Caki2 (cell line): ENCODE data around the gene DGUOK. TPM values are rescaled to one million over a fixed set of nuclear protein-coding genes. Genes with fewer than 3 reads are reported as not detected.
"Not testable (repeated sequence)": the region's sequence is repeated elsewhere in the genome, so short reads cannot be mapped to it uniquely, and the experiment has no call there.

ENCODE experiments used
- DNase-seq: peaks from one replicate; pipeline ENCODE4 v3.0.0-alpha.2; 2015; ENCODE audit warnings: low read depth
- in situ Hi-C: cut with HindIII; loops from 2 replicates; pipeline ENCODE4 v1.10.0; 2016; ENCODE audit warnings: low sequenced_read_pairs, low pct_unique_long_range_greater_than_20kb, mixed read lengths
- total RNA-seq: library from RNA; depleted of rRNA; stranded (reverse); fragments of >200 nt; shearing (Covaris generic); gene quantifications from 2 replicates; pipeline ENCODE4 v1.2.3, GENCODE V29; 2014; ENCODE audit warnings: low replicate concordance; rRNA removed

The DGUOK gene
- total RNA-seq: 54.4 and 75.0 TPM in 2 replicates

- in situ Hi-C loops: no loop called here
- peak; percentile 95 for DNase-seq
Observed at GRCh38 chr2:73926493-73927327, at the start of gene DGUOK. Gene DGUOK, plus strand, starts transcription at chr2:73926880. Its CDS starts 31 bp downstream, at chr2:73926911.

- in situ Hi-C loops: no loop called here
- DNase-seq: no peak
Observed at GRCh38 chr2:73877071-73877802, 49.4 kb upstream of the DGUOK start.

- in situ Hi-C loops, DNase-seq: not testable (repeated sequence)
Observed at GRCh38 chr2:73877984-73878383, 48.7 kb upstream of the DGUOK start.

GRCh38 chr2:73885406-73885805 is 41.3 kb upstream of the DGUOK start:
- no peak for DNase-seq
- in situ Hi-C loops: no loop called here

- no peak for DNase-seq
- in situ Hi-C loops: no loop called here
Observed at GRCh38 chr2:73886357-73886756, 40.3 kb upstream of the DGUOK start.

GRCh38 chr2:73887596-73888353 is 38.9 kb upstream of the DGUOK start:
- in situ Hi-C loops, DNase-seq: not testable (repeated sequence)

GRCh38 chr2:73888388-73888787 is 38.3 kb upstream of the DGUOK start:
- no peak for DNase-seq
- in situ Hi-C loops: no loop called here

GRCh38 chr2:73889206-73889605 is 37.5 kb upstream of the DGUOK start:
- in situ Hi-C loops: no loop called here
- no peak for DNase-seq

- in situ Hi-C loops: no loop called here
- no peak for DNase-seq
Observed at GRCh38 chr2:73890301-73891092, 36.2 kb upstream of the DGUOK start.

- no peak for DNase-seq
- in situ Hi-C loops: no loop called here
Observed at GRCh38 chr2:73891276-73891901, 35.3 kb upstream of the DGUOK start.

GRCh38 chr2:73892631-73893329 is 33.9 kb upstream of the DGUOK start, which contains the start of gene ACTG2:
Gene ACTG2, plus strand, starts transcription at chr2:73893008. Its CDS starts 8,304 bp downstream, at chr2:73901312.
- no peak for DNase-seq
- in situ Hi-C loops: no loop called here

- in situ Hi-C loops: no loop called here
- DNase-seq: no peak
Observed at GRCh38 chr2:73893764-73894474, 32.8 kb upstream of the DGUOK start.

- in situ Hi-C loops: no loop called here
- no peak for DNase-seq
Observed at GRCh38 chr2:73894475-73894850, 32.2 kb upstream of the DGUOK start.

- no peak for DNase-seq
- in situ Hi-C loops: no loop called here
Observed at GRCh38 chr2:73894877-73895276, 31.8 kb upstream of the DGUOK start.

- DNase-seq: no peak
- in situ Hi-C loops: no loop called here
Observed at GRCh38 chr2:73895473-73895872, 31.2 kb upstream of the DGUOK start.
